HepG2 (cell line): Measurements from ENCODE around the gene LEFTY2. TPM values are rescaled to one million over a fixed set of nuclear protein-coding genes. Genes with fewer than 3 reads are reported as not detected.
A peak's percentile ranks its signal among the peaks of the same experiment; 100 is the strongest.

Experiments
- BORCS8-MEF2B ChIP-seq: sonication (generic); formaldehyde crosslinking; IDR thresholded peaks from 2 replicates; pipeline ENCODE4 v1.8.0; 2022; ENCODE audit warnings: mild to moderate bottlenecking, missing genetic modification reagents
- HIVEP1 ChIP-seq: sonication (generic); formaldehyde crosslinking; IDR thresholded peaks from 2 replicates; pipeline ENCODE4 v1.4.0; 2020; ENCODE audit warnings: mild to moderate bottlenecking, missing genetic modification reagents
- JUND ChIP-seq: sonication (generic); formaldehyde crosslinking; IDR thresholded peaks from 2 replicates; pipeline ENCODE4 v1.8.0; 2022; ENCODE audit warnings: mild to moderate bottlenecking, missing genetic modification reagents
- KLF11 ChIP-seq: IDR thresholded peaks from 2 replicates; pipeline ENCODE4 v1.6.1; 2016; ENCODE audit warnings: missing compliant biosample characterization
- MED1 ChIP-seq: sonication (generic); formaldehyde crosslinking; IDR thresholded peaks from 2 replicates; pipeline ENCODE4 v1.4.0; 2020; ENCODE audit warnings: missing genetic modification reagents
- MLLT10 ChIP-seq: sonication (generic); formaldehyde crosslinking; IDR thresholded peaks from 2 replicates; pipeline ENCODE4 v1.4.0; 2020; ENCODE audit warnings: missing genetic modification reagents
- NFE2L1 ChIP-seq: sonication (generic); formaldehyde crosslinking; IDR thresholded peaks from 2 replicates; pipeline ENCODE4 v1.4.0; 2020; ENCODE audit warnings: missing genetic modification reagents, mild to moderate bottlenecking, borderline replicate concordance
- RAD21 ChIP-seq: fragments of 450-650 bp; formaldehyde crosslinking; IDR thresholded peaks from 2 replicates; pipeline ENCODE4 v1.5.0; 2020; ENCODE audit warnings: mild to moderate bottlenecking
- RFXAP ChIP-seq: sonication (generic); formaldehyde crosslinking; IDR thresholded peaks from 2 replicates; pipeline ENCODE4 v1.4.0; 2020; ENCODE audit warnings: missing genetic modification reagents, borderline replicate concordance
- SMARCC2 ChIP-seq: fragments of 450-650 bp; IDR thresholded peaks from 2 replicates; pipeline ENCODE4 v1.6.1; 2017; ENCODE audit warnings: antibody characterized with exemption, mild to moderate bottlenecking
- SP2 ChIP-seq: sonication (generic); formaldehyde crosslinking; IDR thresholded peaks from 2 replicates; pipeline ENCODE4 v1.5.1; 2020; ENCODE audit warnings: mild to moderate bottlenecking, missing genetic modification reagents
- ZNF577 ChIP-seq: sonication (generic); formaldehyde crosslinking; IDR thresholded peaks from 2 replicates; pipeline ENCODE4 v1.4.0; 2020; ENCODE audit warnings: mild to moderate bottlenecking, low read depth, missing genetic modification reagents, borderline replicate concordance
- polyA plus RNA-seq, 8 experiments: library from polyadenylated mRNA; depleted of rRNA in 3 of 8; stranded (reverse) in 7 of 8; unstranded in 1 of 8; fragments of >200 nt; fragmentation: Illumina TruSeq in 4 of 8; extraction: Trizol in 4 of 8; gene quantifications; 2 replicates each; pipeline versions ENCODE4 v1.2.1 to v1.2.3, GENCODE V29; 2011 to 2016; ENCODE audit warnings: low read depth in 4 of 8, missing spikeins in 1 of 8, mixed read lengths in 1 of 8; ENCODE audit not compliant: insufficient read depth in 1 of 8
- total RNA-seq, 5 experiments: library from RNA; depleted of rRNA; stranded (reverse); fragments of >200 nt; fragmentation: Illumina TruSeq; extraction: Trizol; gene quantifications; 2 replicates each; pipeline ENCODE4 v1.2.3, GENCODE V29; 2016; ENCODE audit warnings: low read depth in 1 of 5
- TF ChIP-seq, protein P1 (sequence below): sonication (generic); formaldehyde crosslinking; IDR thresholded peaks from 2 replicates; pipeline ENCODE4 v1.4.0; 2020; ENCODE audit warnings: missing genetic modification reagents, borderline replicate concordance
- TF ChIP-seq, protein P2 (sequence below): sonication (generic); formaldehyde crosslinking; IDR thresholded peaks from 2 replicates; pipeline ENCODE4 v1.4.0; 2020; ENCODE audit warnings: missing genetic modification reagents
- TF ChIP-seq, protein P3 (sequence below): sonication (generic); formaldehyde crosslinking; IDR thresholded peaks from 2 replicates; pipeline ENCODE4 v1.5.0; 2020; ENCODE audit warnings: mild to moderate bottlenecking, missing genetic modification reagents, moderate library complexity
- TF ChIP-seq, protein P4 (sequence below): IDR thresholded peaks from 2 replicates; pipeline ENCODE4 v1.6.1; 2016; ENCODE audit warnings: mild to moderate bottlenecking, missing biosample characterization, missing genetic modification reagents
- TF ChIP-seq, protein P5 (sequence below): sonication (generic); formaldehyde crosslinking; IDR thresholded peaks from 2 replicates; pipeline ENCODE4 v1.5.0; 2020; ENCODE audit warnings: missing genetic modification reagents

Gene LEFTY2
- total and polyA plus RNA-seq, 2 of the 13 experiments (the other 11 are each of a cell fraction or from before 2014, with no cell fraction given): 0.13 to 0.33 TPM

DNA sequence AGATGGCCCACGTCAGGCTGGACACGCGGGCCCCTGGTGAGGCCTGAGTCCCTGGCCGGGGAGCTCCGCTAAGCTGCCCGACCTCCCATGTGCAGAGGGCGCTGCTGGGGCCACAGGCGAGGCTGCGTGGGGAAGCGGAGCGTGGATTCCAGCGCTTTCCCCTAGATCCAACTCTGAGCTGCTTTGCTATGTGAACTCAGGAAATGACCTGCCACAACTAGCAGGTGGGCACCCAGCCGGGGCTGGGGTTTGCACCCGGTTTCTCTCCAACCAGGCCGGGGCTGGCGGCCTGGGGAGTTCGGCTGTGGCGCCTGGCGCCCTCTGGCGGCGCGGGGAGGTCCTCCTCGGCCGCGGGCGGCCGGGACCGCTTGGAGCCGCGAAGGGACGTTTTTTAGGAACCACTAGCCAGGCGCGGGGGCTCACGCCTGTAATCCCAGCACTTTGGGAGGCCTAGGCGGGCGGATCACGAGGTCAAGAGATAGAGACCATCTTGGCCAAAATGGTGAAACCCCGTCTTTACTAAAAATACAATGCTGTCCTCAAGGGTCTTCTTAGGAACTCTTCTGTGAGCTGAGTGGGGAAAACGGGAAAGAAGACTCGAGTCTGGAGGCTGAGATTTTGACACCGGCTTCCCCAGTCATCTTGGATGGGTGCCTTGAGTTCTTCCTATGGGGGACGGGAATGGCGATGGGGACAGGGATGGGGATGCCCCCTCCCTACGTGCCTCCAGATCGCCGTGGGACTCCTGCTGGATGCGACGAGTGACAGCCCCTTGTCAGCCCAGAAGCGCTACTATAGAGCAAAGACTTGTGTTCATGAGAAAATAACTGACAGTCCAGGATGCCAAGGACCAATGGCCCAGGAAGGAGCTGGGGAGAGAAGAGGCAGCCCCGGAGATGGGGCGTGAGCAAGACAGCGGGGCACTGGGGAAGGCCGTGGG is 29.6 kb downstream of the LEFTY2 start (continued):
- no peak for TF ChIP-seq MLLT10 (CRISPR knock-in tag)
- TF ChIP-seq, protein P1, sequence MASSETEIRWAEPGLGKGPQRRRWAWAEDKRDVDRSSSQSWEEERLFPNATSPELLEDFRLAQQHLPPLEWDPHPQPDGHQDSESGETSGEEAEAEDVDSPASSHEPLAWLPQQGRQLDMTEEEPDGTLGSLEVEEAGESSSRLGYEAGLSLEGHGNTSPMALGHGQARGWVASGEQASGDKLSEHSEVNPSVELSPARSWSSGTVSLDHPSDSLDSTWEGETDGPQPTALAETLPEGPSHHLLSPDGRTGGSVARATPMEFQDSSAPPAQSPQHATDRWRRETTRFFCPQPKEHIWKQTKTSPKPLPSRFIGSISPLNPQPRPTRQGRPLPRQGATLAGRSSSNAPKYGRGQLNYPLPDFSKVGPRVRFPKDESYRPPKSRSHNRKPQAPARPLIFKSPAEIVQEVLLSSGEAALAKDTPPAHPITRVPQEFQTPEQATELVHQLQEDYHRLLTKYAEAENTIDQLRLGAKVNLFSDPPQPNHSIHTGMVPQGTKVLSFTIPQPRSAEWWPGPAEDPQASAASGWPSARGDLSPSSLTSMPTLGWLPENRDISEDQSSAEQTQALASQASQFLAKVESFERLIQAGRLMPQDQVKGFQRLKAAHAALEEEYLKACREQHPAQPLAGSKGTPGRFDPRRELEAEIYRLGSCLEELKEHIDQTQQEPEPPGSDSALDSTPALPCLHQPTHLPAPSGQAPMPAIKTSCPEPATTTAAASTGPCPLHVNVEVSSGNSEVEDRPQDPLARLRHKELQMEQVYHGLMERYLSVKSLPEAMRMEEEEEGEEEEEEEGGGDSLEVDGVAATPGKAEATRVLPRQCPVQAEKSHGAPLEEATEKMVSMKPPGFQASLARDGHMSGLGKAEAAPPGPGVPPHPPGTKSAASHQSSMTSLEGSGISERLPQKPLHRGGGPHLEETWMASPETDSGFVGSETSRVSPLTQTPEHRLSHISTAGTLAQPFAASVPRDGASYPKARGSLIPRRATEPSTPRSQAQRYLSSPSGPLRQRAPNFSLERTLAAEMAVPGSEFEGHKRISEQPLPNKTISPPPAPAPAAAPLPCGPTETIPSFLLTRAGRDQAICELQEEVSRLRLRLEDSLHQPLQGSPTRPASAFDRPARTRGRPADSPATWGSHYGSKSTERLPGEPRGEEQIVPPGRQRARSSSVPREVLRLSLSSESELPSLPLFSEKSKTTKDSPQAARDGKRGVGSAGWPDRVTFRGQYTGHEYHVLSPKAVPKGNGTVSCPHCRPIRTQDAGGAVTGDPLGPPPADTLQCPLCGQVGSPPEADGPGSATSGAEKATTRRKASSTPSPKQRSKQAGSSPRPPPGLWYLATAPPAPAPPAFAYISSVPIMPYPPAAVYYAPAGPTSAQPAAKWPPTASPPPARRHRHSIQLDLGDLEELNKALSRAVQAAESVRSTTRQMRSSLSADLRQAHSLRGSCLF (CRISPR knock-in tag): peak; percentile 38; the same call in 1 of the 2 replicates
- no peak for TF ChIP-seq SP2 (CRISPR knock-in tag)
- TF ChIP-seq, protein P2, sequence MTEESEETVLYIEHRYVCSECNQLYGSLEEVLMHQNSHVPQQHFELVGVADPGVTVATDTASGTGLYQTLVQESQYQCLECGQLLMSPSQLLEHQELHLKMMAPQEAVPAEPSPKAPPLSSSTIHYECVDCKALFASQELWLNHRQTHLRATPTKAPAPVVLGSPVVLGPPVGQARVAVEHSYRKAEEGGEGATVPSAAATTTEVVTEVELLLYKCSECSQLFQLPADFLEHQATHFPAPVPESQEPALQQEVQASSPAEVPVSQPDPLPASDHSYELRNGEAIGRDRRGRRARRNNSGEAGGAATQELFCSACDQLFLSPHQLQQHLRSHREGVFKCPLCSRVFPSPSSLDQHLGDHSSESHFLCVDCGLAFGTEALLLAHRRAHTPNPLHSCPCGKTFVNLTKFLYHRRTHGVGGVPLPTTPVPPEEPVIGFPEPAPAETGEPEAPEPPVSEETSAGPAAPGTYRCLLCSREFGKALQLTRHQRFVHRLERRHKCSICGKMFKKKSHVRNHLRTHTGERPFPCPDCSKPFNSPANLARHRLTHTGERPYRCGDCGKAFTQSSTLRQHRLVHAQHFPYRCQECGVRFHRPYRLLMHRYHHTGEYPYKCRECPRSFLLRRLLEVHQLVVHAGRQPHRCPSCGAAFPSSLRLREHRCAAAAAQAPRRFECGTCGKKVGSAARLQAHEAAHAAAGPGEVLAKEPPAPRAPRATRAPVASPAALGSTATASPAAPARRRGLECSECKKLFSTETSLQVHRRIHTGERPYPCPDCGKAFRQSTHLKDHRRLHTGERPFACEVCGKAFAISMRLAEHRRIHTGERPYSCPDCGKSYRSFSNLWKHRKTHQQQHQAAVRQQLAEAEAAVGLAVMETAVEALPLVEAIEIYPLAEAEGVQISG: peak; percentile 87
- TF ChIP-seq, protein P3, sequence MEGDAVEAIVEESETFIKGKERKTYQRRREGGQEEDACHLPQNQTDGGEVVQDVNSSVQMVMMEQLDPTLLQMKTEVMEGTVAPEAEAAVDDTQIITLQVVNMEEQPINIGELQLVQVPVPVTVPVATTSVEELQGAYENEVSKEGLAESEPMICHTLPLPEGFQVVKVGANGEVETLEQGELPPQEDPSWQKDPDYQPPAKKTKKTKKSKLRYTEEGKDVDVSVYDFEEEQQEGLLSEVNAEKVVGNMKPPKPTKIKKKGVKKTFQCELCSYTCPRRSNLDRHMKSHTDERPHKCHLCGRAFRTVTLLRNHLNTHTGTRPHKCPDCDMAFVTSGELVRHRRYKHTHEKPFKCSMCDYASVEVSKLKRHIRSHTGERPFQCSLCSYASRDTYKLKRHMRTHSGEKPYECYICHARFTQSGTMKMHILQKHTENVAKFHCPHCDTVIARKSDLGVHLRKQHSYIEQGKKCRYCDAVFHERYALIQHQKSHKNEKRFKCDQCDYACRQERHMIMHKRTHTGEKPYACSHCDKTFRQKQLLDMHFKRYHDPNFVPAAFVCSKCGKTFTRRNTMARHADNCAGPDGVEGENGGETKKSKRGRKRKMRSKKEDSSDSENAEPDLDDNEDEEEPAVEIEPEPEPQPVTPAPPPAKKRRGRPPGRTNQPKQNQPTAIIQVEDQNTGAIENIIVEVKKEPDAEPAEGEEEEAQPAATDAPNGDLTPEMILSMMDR (CRISPR knock-in tag): peak; percentile 78
- TF ChIP-seq ZNF577 (CRISPR knock-in tag): no peak
- TF ChIP-seq HIVEP1 (CRISPR knock-in tag): peak; percentile 43; the same call in 1 of the 2 replicates
- no peak for TF ChIP-seq KLF11
- no peak for TF ChIP-seq NFE2L1
- no peak for TF ChIP-seq BORCS8-MEF2B (CRISPR knock-in tag)
- peak; percentile 13; the same call in 1 of the 2 replicates for TF ChIP-seq MED1 (CRISPR knock-in tag)
- TF ChIP-seq, protein P4, sequence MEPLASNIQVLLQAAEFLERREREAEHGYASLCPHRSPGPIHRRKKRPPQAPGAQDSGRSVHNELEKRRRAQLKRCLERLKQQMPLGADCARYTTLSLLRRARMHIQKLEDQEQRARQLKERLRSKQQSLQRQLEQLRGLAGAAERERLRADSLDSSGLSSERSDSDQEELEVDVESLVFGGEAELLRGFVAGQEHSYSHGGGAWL: 0 out of 2 replicates have a peak, but pooled peaks have one; percentile 74
- TF ChIP-seq, protein P5, sequence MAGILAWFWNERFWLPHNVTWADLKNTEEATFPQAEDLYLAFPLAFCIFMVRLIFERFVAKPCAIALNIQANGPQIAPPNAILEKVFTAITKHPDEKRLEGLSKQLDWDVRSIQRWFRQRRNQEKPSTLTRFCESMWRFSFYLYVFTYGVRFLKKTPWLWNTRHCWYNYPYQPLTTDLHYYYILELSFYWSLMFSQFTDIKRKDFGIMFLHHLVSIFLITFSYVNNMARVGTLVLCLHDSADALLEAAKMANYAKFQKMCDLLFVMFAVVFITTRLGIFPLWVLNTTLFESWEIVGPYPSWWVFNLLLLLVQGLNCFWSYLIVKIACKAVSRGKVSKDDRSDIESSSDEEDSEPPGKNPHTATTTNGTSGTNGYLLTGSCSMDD (CRISPR knock-in tag): no peak
- TF ChIP-seq RAD21: peak; percentile 95
- TF ChIP-seq SMARCC2: no peak
- TF ChIP-seq JUND (CRISPR knock-in tag): no peak
- no peak for TF ChIP-seq RFXAP (CRISPR knock-in tag)
